GM19023 (cell line): Measurements from ENCODE around the gene SLC7A9.
"Not testable (repeated sequence)": the region's sequence is repeated elsewhere in the genome, so short reads cannot be mapped to it uniquely, and the experiment has no call there.

Experiments used
- ATAC-seq: cut with Tn5 transposase; IDR thresholded peaks from one replicate; pipeline ENCODE4 v1.9.1; 2021; ENCODE audit warnings: mild to moderate bottlenecking, moderate library complexity; ENCODE audit not compliant: unreplicated experiment

The SLC7A9 gene

GRCh38 chr19:32864318-32865007 lies 5.1 kb downstream of the SLC7A9 start:
- no peak for ATAC-seq

- ATAC-seq = no peak
These were observed 5.7 kb downstream of the SLC7A9 start for GRCh38 chr19:32863841-32864240.

- no peak for ATAC-seq
These were observed 6.3 kb downstream of the SLC7A9 start for GRCh38 chr19:32863301-32863700.

- ATAC-seq = no peak
These were observed 6.8 kb downstream of the SLC7A9 start for GRCh38 chr19:32862741-32863140.

GRCh38 chr19:32862173-32862572 lies 7.4 kb downstream of the SLC7A9 start:
- ATAC-seq = no peak

- no peak for ATAC-seq
These were observed 8.0 kb downstream of the SLC7A9 start for GRCh38 chr19:32861596-32861995.

- no peak for ATAC-seq
These were observed 10.0 kb downstream of the SLC7A9 start for GRCh38 chr19:32859591-32859990.

GRCh38 chr19:32858559-32858958 lies 11.0 kb downstream of the SLC7A9 start:
- no peak for ATAC-seq

GRCh38 chr19:32858155-32858554 lies 11.4 kb downstream of the SLC7A9 start:
- no peak for ATAC-seq

GRCh38 chr19:32857584-32857983 lies 12.0 kb downstream of the SLC7A9 start:
- ATAC-seq = no peak

- not testable (repeated sequence) for ATAC-seq
These were observed 12.7 kb downstream of the SLC7A9 start for GRCh38 chr19:32856818-32857217.

- no peak for ATAC-seq
These were observed 17.4 kb downstream of the SLC7A9 start for GRCh38 chr19:32852216-32852615.

- not testable (repeated sequence) for ATAC-seq
These were observed 21.5 kb downstream of the SLC7A9 start for GRCh38 chr19:32848035-32848434.

GRCh38 chr19:32843716-32844245 lies 25.8 kb downstream of the SLC7A9 start:
- no peak for ATAC-seq

GRCh38 chr19:32842061-32842460 lies 27.5 kb downstream of the SLC7A9 start:
- ATAC-seq = no peak

- ATAC-seq = no peak
These were observed 32.0 kb downstream of the SLC7A9 start for GRCh38 chr19:32837531-32837930.

- ATAC-seq = not testable (repeated sequence)
These were observed 36.2 kb downstream of the SLC7A9 start for GRCh38 chr19:32833388-32833787.

GRCh38 chr19:32832825-32833224 lies 36.7 kb downstream of the SLC7A9 start:
- not testable (repeated sequence) for ATAC-seq

- ATAC-seq = not testable (repeated sequence)
These were observed 37.5 kb downstream of the SLC7A9 start for GRCh38 chr19:32832094-32832493.

- no peak for ATAC-seq
These were observed 38.0 kb downstream of the SLC7A9 start for GRCh38 chr19:32831611-32832010.

- no peak for ATAC-seq
These were observed 39.1 kb downstream of the SLC7A9 start for GRCh38 chr19:32830231-32831014.

- no peak for ATAC-seq
These were observed 40.1 kb downstream of the SLC7A9 start for GRCh38 chr19:32829345-32829896.
